SK-N-SH treated with all-trans-retinoic acid at 6 μM for 48 hours (cell line): ENCODE measurements around the gene AKT3.

Experiments
- ATAC-seq: fragments of 200-7000 bp; cut with Tn5 transposase; 3 replicates; pipeline ENCODE4 v1.9.1; 2020; ENCODE audit warnings: mild to moderate bottlenecking, moderate library complexity
- ARNTL ChIP-seq: fragments of 450-650 bp; formaldehyde crosslinking; IDR thresholded peaks from 2 replicates; pipeline ENCODE4 v1.5.0; 2020; ENCODE audit warnings: low read depth, mild to moderate bottlenecking, moderate library complexity, borderline replicate concordance
- BACH2 ChIP-seq: fragments of 250-450 bp; sonication (Bioruptor Pico); IDR thresholded peaks from 2 replicates; pipeline ENCODE4 v1.9.0; 2021; ENCODE audit warnings: mild to moderate bottlenecking, borderline replicate concordance
- CSDC2 ChIP-seq: fragments of 250-450 bp; sonication (Bioruptor Pico); IDR thresholded peaks from 2 replicates; pipeline ENCODE4 v1.5.0; 2020; ENCODE audit warnings: mild to moderate bottlenecking, moderate library complexity
- ESRRG ChIP-seq: fragments of 250-450 bp; sonication (Bioruptor Pico); IDR thresholded peaks from 2 replicates; pipeline ENCODE4 v1.6.1; 2021; ENCODE audit warnings: mild to moderate bottlenecking
- GLIS3 ChIP-seq: fragments of 250-450 bp; sonication (Bioruptor Pico); IDR thresholded peaks from 2 replicates; pipeline ENCODE4 v1.5.0; 2020; ENCODE audit warnings: mild to moderate bottlenecking, moderate library complexity
- ISL1 ChIP-seq: fragments of 250-450 bp; sonication (Bioruptor Pico); IDR thresholded peaks from 2 replicates; pipeline ENCODE4 v2.1.2; 2022; ENCODE audit warnings: mild to moderate bottlenecking, moderate library complexity
- OSR1 ChIP-seq: fragments of 250-450 bp; sonication (Bioruptor Pico); IDR thresholded peaks from 2 replicates; pipeline ENCODE4 v1.8.0; 2022; ENCODE audit warnings: moderate library complexity, mild to moderate bottlenecking, inconsistent platforms
- PPARA ChIP-seq: fragments of 250-450 bp; sonication (Bioruptor Pico); IDR thresholded peaks from 2 replicates; pipeline ENCODE4 v1.5.0; 2020; ENCODE audit warnings: mild to moderate bottlenecking, borderline replicate concordance
- RARB ChIP-seq: fragments of 250-450 bp; sonication (Bioruptor Pico); IDR thresholded peaks from 2 replicates; pipeline ENCODE4 v1.8.0; 2021; ENCODE audit warnings: mild to moderate bottlenecking, moderate library complexity
- TCF4 ChIP-seq: fragments of 250-450 bp; sonication (Bioruptor Pico); IDR thresholded peaks from 2 replicates; pipeline ENCODE4 v1.8.0; 2021; ENCODE audit warnings: mild to moderate bottlenecking, moderate library complexity, borderline replicate concordance
- TOX ChIP-seq: fragments of 250-450 bp; sonication (Bioruptor Pico); IDR thresholded peaks from 2 replicates; pipeline ENCODE4 v1.8.0; 2021; ENCODE audit warnings: mild to moderate bottlenecking, moderate library complexity, borderline replicate concordance
- ZFP3 ChIP-seq: fragments of 250-450 bp; sonication (Bioruptor Pico); IDR thresholded peaks from 2 replicates; pipeline ENCODE4 v1.5.0; 2020; ENCODE audit warnings: mild to moderate bottlenecking, moderate library complexity
- ZFP30 ChIP-seq: fragments of 450-650 bp; formaldehyde crosslinking; IDR thresholded peaks from 2 replicates; pipeline ENCODE4 v1.5.0; 2022; ENCODE audit warnings: mild to moderate bottlenecking, moderate library complexity
- ZNF565 ChIP-seq: fragments of 450-650 bp; formaldehyde crosslinking; conservative IDR thresholded peaks from 2 replicates; pipeline ENCODE4 v1.5.0; 2020; ENCODE audit warnings: low read depth, mild to moderate bottlenecking, moderate library complexity
- ZNF70 ChIP-seq: fragments of 450-650 bp; formaldehyde crosslinking; IDR thresholded peaks from 2 replicates; pipeline ENCODE4 v1.5.0; 2020; ENCODE audit warnings: mild to moderate bottlenecking, moderate library complexity
- ZNF8 ChIP-seq: fragments of 450-650 bp; formaldehyde crosslinking; IDR thresholded peaks from 2 replicates; pipeline ENCODE4 v1.5.0; 2020; ENCODE audit warnings: mild to moderate bottlenecking, moderate library complexity
- TF ChIP-seq, protein P1 (sequence below): fragments of 250-450 bp; sonication (Bioruptor Pico); IDR thresholded peaks from 2 replicates; pipeline ENCODE4 v1.8.0; 2020; ENCODE audit warnings: mild to moderate bottlenecking, moderate library complexity, borderline replicate concordance
- TF ChIP-seq, protein P2 (sequence below): fragments of 250-450 bp; sonication (Bioruptor Pico); IDR thresholded peaks from 2 replicates; pipeline ENCODE4 v1.5.1; 2021; ENCODE audit warnings: mild to moderate bottlenecking, moderate library complexity
- TF ChIP-seq, protein P3 (sequence below): fragments of 250-450 bp; sonication (Bioruptor Pico); IDR thresholded peaks from 2 replicates; pipeline ENCODE4 v1.8.0; 2021; ENCODE audit warnings: low read depth, mild to moderate bottlenecking, moderate library complexity, borderline replicate concordance
- TF ChIP-seq, protein P4 (sequence below): fragments of 250-450 bp; sonication (Bioruptor Pico); IDR thresholded peaks from 2 replicates; pipeline ENCODE4 v1.5.1; 2020; ENCODE audit warnings: low read depth, mild to moderate bottlenecking, moderate library complexity
- TF ChIP-seq, protein P5 (sequence below): fragments of 250-450 bp; sonication (Bioruptor Pico); IDR thresholded peaks from 2 replicates; pipeline ENCODE4 v1.5.0; 2020; ENCODE audit warnings: mild to moderate bottlenecking, moderate library complexity

Gene AKT3

DNA sequence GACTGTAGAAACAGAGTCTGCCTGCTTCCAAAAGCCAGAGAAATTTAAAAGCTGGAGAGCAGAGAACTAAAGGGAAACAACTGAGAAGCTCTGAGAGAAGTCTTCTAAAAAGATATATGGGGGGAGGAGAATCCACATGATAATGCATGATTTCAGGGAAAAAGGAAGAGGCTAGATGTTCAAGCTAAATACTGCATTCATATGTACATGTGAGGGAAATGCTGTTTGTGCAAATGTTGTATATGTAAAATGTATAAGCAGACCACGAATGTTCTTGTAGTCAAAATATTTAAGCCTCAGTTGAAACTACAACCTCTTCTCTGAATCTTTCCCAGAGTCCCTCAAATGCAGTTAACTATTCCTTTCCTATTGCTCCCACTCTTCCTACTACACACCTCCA lies 79.2 kb downstream of the AKT3 start:
- TF ChIP-seq, protein P1, sequence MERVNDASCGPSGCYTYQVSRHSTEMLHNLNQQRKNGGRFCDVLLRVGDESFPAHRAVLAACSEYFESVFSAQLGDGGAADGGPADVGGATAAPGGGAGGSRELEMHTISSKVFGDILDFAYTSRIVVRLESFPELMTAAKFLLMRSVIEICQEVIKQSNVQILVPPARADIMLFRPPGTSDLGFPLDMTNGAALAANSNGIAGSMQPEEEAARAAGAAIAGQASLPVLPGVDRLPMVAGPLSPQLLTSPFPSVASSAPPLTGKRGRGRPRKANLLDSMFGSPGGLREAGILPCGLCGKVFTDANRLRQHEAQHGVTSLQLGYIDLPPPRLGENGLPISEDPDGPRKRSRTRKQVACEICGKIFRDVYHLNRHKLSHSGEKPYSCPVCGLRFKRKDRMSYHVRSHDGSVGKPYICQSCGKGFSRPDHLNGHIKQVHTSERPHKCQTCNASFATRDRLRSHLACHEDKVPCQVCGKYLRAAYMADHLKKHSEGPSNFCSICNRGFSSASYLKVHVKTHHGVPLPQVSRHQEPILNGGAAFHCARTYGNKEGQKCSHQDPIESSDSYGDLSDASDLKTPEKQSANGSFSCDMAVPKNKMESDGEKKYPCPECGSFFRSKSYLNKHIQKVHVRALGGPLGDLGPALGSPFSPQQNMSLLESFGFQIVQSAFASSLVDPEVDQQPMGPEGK, result no peak
- TF ChIP-seq ZFP3 (no peak), ZNF70 (CRISPR knock-in tag) (no peak), ZNF565 (CRISPR knock-in tag) (no peak)
- TF ChIP-seq, protein P2, sequence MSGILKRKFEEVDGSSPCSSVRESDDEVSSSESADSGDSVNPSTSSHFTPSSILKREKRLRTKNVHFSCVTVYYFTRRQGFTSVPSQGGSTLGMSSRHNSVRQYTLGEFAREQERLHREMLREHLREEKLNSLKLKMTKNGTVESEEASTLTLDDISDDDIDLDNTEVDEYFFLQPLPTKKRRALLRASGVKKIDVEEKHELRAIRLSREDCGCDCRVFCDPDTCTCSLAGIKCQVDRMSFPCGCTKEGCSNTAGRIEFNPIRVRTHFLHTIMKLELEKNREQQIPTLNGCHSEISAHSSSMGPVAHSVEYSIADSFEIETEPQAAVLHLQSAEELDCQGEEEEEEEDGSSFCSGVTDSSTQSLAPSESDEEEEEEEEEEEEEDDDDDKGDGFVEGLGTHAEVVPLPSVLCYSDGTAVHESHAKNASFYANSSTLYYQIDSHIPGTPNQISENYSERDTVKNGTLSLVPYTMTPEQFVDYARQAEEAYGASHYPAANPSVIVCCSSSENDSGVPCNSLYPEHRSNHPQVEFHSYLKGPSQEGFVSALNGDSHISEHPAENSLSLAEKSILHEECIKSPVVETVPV, result no peak
- TF ChIP-seq, all 23 proteins: peak for 0
- ATAC-seq, result no peak

DNA sequence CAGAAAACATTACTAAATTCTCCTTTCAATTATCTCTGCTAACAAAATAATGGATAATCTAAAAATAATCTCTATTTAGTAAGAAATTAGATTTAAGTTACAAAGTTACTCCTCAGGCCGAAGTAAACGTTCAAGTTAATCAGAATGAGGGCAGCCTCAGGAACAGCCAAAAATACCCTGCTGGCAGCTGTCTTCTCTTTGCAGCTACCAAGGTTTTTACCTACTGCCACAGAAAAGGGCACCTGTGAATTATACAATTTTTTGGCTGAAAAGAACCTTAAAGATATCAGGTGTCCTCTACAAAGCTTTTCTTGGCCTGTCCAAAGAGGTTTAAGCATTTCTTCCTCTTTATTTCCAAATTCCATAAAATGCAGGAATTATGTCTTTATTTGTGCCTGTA lies 84.4 kb downstream of the AKT3 start:
- no peak for ATAC-seq
- no peak for TF ChIP-seq TOX (CRISPR knock-in tag)
- TF ChIP-seq ZNF70 (CRISPR knock-in tag), result no peak
- TF ChIP-seq ZFP3, result no peak
- no peak for TF ChIP-seq OSR1 (CRISPR knock-in tag)
- no peak for TF ChIP-seq CSDC2 (CRISPR knock-in tag)
- TF ChIP-seq ISL1, result no peak
- TF ChIP-seq BACH2 (CRISPR knock-in tag), result no peak
- no peak for TF ChIP-seq RARB (CRISPR knock-in tag)
- TF ChIP-seq, protein P3, sequence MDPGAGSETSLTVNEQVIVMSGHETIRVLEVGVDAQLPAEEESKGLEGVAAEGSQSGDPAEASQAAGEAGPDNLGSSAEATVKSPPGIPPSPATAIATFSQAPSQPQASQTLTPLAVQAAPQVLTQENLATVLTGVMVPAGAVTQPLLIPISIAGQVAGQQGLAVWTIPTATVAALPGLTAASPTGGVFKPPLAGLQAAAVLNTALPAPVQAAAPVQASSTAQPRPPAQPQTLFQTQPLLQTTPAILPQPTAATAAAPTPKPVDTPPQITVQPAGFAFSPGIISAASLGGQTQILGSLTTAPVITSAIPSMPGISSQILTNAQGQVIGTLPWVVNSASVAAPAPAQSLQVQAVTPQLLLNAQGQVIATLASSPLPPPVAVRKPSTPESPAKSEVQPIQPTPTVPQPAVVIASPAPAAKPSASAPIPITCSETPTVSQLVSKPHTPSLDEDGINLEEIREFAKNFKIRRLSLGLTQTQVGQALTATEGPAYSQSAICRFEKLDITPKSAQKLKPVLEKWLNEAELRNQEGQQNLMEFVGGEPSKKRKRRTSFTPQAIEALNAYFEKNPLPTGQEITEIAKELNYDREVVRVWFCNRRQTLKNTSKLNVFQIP (CRISPR knock-in tag), result no peak
- no peak for TF ChIP-seq PPARA (CRISPR knock-in tag)
- no peak for TF ChIP-seq ZNF8
- no peak for TF ChIP-seq ZNF565 (CRISPR knock-in tag)
- TF ChIP-seq GLIS3 (CRISPR knock-in tag), result no peak
- TF ChIP-seq, protein P2, result no peak
- TF ChIP-seq ARNTL (CRISPR knock-in tag), result no peak
- TF ChIP-seq, protein P4, sequence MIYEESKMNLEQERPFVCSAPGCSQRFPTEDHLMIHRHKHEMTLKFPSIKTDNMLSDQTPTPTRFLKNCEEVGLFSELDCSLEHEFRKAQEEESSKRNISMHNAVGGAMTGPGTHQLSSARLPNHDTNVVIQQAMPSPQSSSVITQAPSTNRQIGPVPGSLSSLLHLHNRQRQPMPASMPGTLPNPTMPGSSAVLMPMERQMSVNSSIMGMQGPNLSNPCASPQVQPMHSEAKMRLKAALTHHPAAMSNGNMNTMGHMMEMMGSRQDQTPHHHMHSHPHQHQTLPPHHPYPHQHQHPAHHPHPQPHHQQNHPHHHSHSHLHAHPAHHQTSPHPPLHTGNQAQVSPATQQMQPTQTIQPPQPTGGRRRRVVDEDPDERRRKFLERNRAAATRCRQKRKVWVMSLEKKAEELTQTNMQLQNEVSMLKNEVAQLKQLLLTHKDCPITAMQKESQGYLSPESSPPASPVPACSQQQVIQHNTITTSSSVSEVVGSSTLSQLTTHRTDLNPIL (CRISPR knock-in tag), result no peak

DNA sequence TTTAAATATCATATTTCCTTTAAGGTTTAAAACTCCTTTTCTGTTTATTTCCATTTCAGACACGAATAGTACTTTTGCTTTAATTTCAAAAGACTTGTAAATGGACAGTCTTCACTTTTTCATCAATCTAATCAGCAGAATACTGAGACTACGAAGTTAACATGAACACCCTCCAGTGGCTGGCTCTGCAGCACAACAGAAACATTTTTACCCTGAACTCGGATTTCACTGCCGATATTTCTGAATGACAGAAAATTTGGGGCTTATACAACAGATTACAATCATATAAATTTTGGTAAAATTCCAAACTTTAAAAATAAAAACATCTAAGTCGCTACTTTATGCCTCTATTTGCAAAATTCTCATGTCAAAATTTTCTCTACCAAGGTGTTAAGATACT lies 86.2 kb downstream of the AKT3 start:
- TF ChIP-seq, protein P2, result no peak
- TF ChIP-seq PPARA (CRISPR knock-in tag) (no peak), TCF4 (no peak), TOX (CRISPR knock-in tag) (no peak), ZFP3 (no peak)
- TF ChIP-seq, all 23 proteins: peak for 0
- no peak for ATAC-seq

DNA sequence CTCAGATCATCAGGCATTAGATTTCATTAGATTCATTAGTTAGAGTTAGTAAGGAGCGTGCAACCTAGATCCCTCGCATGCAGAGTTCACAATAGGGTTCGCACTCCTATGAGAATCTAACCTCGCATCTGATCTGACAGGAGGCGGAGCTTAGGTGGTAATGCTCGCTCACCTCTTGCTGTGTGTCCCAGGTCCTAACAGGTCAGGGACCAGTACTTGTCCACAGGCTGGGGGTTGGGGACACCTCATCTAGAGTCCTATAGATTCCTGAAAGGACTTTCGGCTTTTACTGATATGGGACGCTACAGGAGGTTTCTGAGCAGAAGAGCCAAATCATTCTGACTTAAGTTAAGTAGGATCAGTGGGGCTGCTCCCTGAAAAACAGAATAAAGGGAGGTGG lies 91.4 kb downstream of the AKT3 start:
- ATAC-seq, result no peak
- TF ChIP-seq, protein P3 (CRISPR knock-in tag), result no peak
- TF ChIP-seq ISL1 (no peak), CSDC2 (CRISPR knock-in tag) (no peak), PPARA (CRISPR knock-in tag) (no peak), TCF4 (no peak), ZNF70 (CRISPR knock-in tag) (no peak), BACH2 (CRISPR knock-in tag) (no peak), TOX (CRISPR knock-in tag) (no peak), ESRRG (CRISPR knock-in tag) (no peak), ZFP3 (no peak), ZFP30 (no peak)
- TF ChIP-seq, protein P5, sequence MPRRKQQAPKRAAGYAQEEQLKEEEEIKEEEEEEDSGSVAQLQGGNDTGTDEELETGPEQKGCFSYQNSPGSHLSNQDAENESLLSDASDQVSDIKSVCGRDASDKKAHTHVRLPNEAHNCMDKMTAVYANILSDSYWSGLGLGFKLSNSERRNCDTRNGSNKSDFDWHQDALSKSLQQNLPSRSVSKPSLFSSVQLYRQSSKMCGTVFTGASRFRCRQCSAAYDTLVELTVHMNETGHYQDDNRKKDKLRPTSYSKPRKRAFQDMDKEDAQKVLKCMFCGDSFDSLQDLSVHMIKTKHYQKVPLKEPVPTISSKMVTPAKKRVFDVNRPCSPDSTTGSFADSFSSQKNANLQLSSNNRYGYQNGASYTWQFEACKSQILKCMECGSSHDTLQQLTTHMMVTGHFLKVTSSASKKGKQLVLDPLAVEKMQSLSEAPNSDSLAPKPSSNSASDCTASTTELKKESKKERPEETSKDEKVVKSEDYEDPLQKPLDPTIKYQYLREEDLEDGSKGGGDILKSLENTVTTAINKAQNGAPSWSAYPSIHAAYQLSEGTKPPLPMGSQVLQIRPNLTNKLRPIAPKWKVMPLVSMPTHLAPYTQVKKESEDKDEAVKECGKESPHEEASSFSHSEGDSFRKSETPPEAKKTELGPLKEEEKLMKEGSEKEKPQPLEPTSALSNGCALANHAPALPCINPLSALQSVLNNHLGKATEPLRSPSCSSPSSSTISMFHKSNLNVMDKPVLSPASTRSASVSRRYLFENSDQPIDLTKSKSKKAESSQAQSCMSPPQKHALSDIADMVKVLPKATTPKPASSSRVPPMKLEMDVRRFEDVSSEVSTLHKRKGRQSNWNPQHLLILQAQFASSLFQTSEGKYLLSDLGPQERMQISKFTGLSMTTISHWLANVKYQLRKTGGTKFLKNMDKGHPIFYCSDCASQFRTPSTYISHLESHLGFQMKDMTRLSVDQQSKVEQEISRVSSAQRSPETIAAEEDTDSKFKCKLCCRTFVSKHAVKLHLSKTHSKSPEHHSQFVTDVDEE (CRISPR knock-in tag), result no peak
